Suprapubic skin (tissue), 4 donors: ENCODE measurements around the gene SGCD.

Source experiments
- CTCF ChIP-seq, 2 donors: fragments of 200-600 bp in 1 of 2; fragments of 450-650 bp in 1 of 2; sonication (generic) in 1 of 2; IDR thresholded peaks; one replicate each; pipeline ENCODE4 v1.5.1; 2016 to 2019; ENCODE audit warnings: antibody characterized with exemption in 2 of 2, mild to moderate bottlenecking in 1 of 2, moderate library complexity in 1 of 2
- EP300 ChIP-seq: sonication (generic); formaldehyde crosslinking; IDR thresholded peaks from one replicate; pipeline ENCODE4 v1.6.1; 2017; ENCODE audit warnings: antibody characterized with exemption
- POLR2A ChIP-seq, 2 donors: fragments of 450-650 bp; IDR thresholded peaks; one replicate each; pipeline ENCODE4 v1.6.1; 2017; ENCODE audit warnings: antibody characterized with exemption in 2 of 2, mild to moderate bottlenecking in 2 of 2, moderate library complexity in 2 of 2
- POLR2AphosphoS5 ChIP-seq, 3 donors: sonication (generic); formaldehyde crosslinking; IDR thresholded peaks; one replicate each; pipeline ENCODE4 v1.6.1; 2017; ENCODE audit warnings: antibody characterized with exemption in 3 of 3

- TF ChIP-seq POLR2A (IDR thresholded peaks at IDR 0.05) (no peak), CTCF (IDR thresholded peaks at IDR 0.05) (no peak), POLR2AphosphoS5 (IDR thresholded peaks at IDR 0.05) (no peak), EP300 (no peak)
Measured at GRCh38 chr5:156812959-156813358, 486.0 kb downstream of the SGCD start.
